ENCODE measurements around the gene RAB21. TPM values are rescaled to one million over a fixed set of nuclear protein-coding genes. Genes with fewer than 3 reads are reported as not detected.

Gene RAB21
- total RNA-seq, 2 donors from 2014 or later, result 47.6 to 51.2 TPM

GRCh38 chr12:71848212-71848611 is 93.5 kb downstream of the RAB21 start:
- DNase-seq, result no peak
- TF ChIP-seq CTCF (conservative IDR thresholded peaks at IDR 0.05), result no peak
- Histone ChIP-seq H3K4me3 (ENCODE audit: low read length) (no peak overlapping the region), H3K9ac (ENCODE audit: extremely low read depth, low read length, poor library complexity, severe bottlenecking) (no peak overlapping the region), H3K27me3 (ENCODE audit: control insufficient read depth, insufficient read depth, low read length, poor library complexity, severe bottlenecking) (no peaks in the 10 kb centered on the region), H3K9me3 (ENCODE audit: control insufficient read depth, low read length) (peaks cover 23% of the 10 kb centered on the region), H3K27ac (ENCODE audit: low read depth, low read length) (no peak overlapping the region), H3K36me3 (ENCODE audit: control insufficient read depth, insufficient read depth, low read length) (peaks cover 16% of the 10 kb centered on the region), H3K4me1 (ENCODE audit: control insufficient read depth, insufficient read depth, low read length) (no peaks in the 10 kb centered on the region)
- Mint-ChIP-seq H3K9me3 (peaks cover 17% of the 10 kb centered on the region), H3K27ac (no peak overlapping the region), H3K36me3 (ENCODE audit: low read depth) (peaks cover 28% of the 10 kb centered on the region), H3K4me1 (no peaks in the 10 kb centered on the region), H3K4me3 (no peak overlapping the region), H3K27me3 (ENCODE audit: insufficient read depth) (no peaks in the 10 kb centered on the region)

- no peak overlapping the region for H3K4me3 ChIP-seq (ENCODE audit: low read length)
- Mint-ChIP-seq H3K27ac (no peak overlapping the region), H3K4me3 (no peak overlapping the region), H3K4me1 (no peaks in the 10 kb centered on the region), H3K9me3 (peaks cover 17% of the 10 kb centered on the region), H3K27me3 (ENCODE audit: insufficient read depth) (no peaks in the 10 kb centered on the region), H3K36me3 (ENCODE audit: low read depth) (peaks cover 31% of the 10 kb centered on the region)
- H3K27me3 ChIP-seq (ENCODE audit: control insufficient read depth, insufficient read depth, low read length, poor library complexity, severe bottlenecking), result no peaks in the 10 kb centered on the region
- peaks cover 16% of the 10 kb centered on the region for H3K36me3 ChIP-seq (ENCODE audit: control insufficient read depth, insufficient read depth, low read length)
- WGBS, 2 experiments (ENCODE audit: insufficient coverage in 1 of 2, insufficient read length in 1 of 2), result 91 to 96% methylated on average over 7 to 8 of the region's 8 CpGs
- DNase-seq, result no peak
- peaks cover 23% of the 10 kb centered on the region for H3K9me3 ChIP-seq (ENCODE audit: control insufficient read depth, low read length)
- no peak for TF ChIP-seq CTCF (conservative IDR thresholded peaks at IDR 0.05)
- no peak overlapping the region for H3K9ac ChIP-seq (ENCODE audit: extremely low read depth, low read length, poor library complexity, severe bottlenecking)
- H3K4me1 ChIP-seq (ENCODE audit: control insufficient read depth, insufficient read depth, low read length), result no peaks in the 10 kb centered on the region
- H3K27ac ChIP-seq (ENCODE audit: low read depth, low read length), result no peak overlapping the region
Observed at GRCh38 chr12:71849109-71849851, 94.6 kb downstream of the RAB21 start.

Other genes with a start within 250 kb of the RAB21 start
- 10 to 100 TPM; 40.5 to 46.0 TPM for gene ZFC3H1, start 91.0 kb upstream of the RAB21 start, total RNA-seq
- 1 to 10 TPM; 7.2 to 9.3 TPM for gene THAP2, start 90.6 kb upstream of the RAB21 start, total RNA-seq
- 10 to 100 TPM; 12.7 to 15.9 TPM for gene TMEM19, start 68.8 kb upstream of the RAB21 start, total RNA-seq
- gene TBC1D15, start 84.9 kb downstream of the RAB21 start, total RNA-seq, result 10 to 100 TPM; 34.2 to 45.6 TPM
- gene TPH2, start 184.0 kb downstream of the RAB21 start, total RNA-seq, result under 1 TPM in 1 of 2 donors, not detected in 1; 0.11 TPM